ENCODE measurements around the gene GLA.

DNA sequence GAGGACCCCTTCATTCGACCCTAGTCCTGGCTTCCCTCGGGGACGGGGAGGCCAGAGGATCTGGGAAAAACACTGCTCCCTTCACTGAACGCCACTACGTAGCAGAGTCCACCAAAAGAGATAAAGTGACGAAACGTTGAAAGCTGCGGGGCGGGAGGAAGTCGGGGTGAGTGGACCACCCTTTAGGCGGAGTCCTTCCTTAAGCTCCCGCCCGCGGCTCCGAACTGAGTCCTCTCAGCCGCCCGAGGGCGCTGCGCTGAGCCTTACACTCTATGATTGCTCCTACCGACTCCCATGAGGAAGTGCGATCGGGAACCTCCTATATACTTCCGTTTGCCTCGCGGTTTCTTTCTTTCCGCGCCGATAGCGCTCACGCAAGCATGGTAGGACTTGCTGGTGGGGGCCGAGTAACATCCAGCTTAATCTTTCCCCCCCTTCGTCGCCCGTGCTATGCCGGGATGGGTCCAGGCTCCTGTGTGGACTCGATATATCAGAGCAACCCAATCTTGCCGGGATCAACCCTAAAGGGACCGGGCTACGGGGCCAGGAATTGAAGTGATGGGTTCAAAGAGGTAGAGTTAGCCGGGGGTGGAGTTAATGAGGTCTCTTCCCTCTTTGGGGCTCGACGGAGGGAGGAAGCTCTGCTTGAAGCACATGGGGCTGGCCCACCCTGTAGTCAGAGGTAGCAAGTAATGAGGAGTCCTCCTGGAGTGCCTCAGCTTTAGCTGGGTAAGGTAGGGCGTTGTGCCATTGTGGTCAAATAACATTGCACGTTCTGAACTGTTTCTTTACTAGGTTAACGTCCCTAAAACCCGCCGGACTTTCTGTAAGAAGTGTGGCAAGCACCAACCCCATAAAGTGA lies 16.8 kb downstream of the GLA start, which contains the start of gene RPL36A:
- TF ChIP-seq, protein P1, sequence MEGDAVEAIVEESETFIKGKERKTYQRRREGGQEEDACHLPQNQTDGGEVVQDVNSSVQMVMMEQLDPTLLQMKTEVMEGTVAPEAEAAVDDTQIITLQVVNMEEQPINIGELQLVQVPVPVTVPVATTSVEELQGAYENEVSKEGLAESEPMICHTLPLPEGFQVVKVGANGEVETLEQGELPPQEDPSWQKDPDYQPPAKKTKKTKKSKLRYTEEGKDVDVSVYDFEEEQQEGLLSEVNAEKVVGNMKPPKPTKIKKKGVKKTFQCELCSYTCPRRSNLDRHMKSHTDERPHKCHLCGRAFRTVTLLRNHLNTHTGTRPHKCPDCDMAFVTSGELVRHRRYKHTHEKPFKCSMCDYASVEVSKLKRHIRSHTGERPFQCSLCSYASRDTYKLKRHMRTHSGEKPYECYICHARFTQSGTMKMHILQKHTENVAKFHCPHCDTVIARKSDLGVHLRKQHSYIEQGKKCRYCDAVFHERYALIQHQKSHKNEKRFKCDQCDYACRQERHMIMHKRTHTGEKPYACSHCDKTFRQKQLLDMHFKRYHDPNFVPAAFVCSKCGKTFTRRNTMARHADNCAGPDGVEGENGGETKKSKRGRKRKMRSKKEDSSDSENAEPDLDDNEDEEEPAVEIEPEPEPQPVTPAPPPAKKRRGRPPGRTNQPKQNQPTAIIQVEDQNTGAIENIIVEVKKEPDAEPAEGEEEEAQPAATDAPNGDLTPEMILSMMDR (IDR thresholded peaks at IDR 0.05): peak; percentile 45 to 77 (median 68)
- peak in 3 of 4 donors; percentile 60 to 87 (median 74) for TF ChIP-seq POLR2A (IDR thresholded peaks at IDR 0.05)
